Keratinocyte (primary cell): ENCODE data around the gene PGLYRP3. TPM values are rescaled to one million over a fixed set of nuclear protein-coding genes. Genes with fewer than 3 reads are reported as not detected.
"Not testable (repeated sequence)": the region's sequence is repeated elsewhere in the genome, so short reads cannot be mapped to it uniquely, and the experiment has no call there.

ENCODE experiments used
- DNase-seq: peaks from one replicate; pipeline ENCODE4 v3.0.0-alpha.2; 2011; ENCODE audit warnings: low read depth, missing footprints, low spot score
- FAIRE-seq: peaks from 2 replicates; lab custom pipeline; 2011; peaks lifted over from hg19 to GRCh38; lab: Jason Lieb, UNC
- H2AFZ ChIP-seq: 2 replicates; pipeline ENCODE4 v1.6.0; 2012; ENCODE audit warnings: low read length, control low read depth, inconsistent platforms; ENCODE audit not compliant: control insufficient read depth
- H3K27ac ChIP-seq: 2 replicates; pipeline ENCODE4 v1.5.1; 2011; ENCODE audit warnings: low read length; ENCODE audit not compliant: control insufficient read depth, insufficient read depth
- H3K27me3 ChIP-seq: 3 replicates; pipeline ENCODE4 v1.6.0; 2011; ENCODE audit warnings: low read length; ENCODE audit not compliant: control insufficient read depth, insufficient read depth; ENCODE audit errors: extremely low read depth
- H3K36me3 ChIP-seq, 2 experiments: 2 replicates in 1 of 2; 3 replicates in 1 of 2; pipeline ENCODE4 v1.5.1; 2011; ENCODE audit warnings: low read length in 2 of 2, mild to moderate bottlenecking in 1 of 2; ENCODE audit not compliant: control insufficient read depth in 2 of 2, insufficient read depth in 2 of 2; ENCODE audit errors: extremely low read depth in 1 of 2
- H3K4me1 ChIP-seq: 3 replicates; pipeline ENCODE4 v1.5.1; 2011; ENCODE audit warnings: low read length; ENCODE audit not compliant: control insufficient read depth, insufficient read depth; ENCODE audit errors: extremely low read depth
- H3K4me2 ChIP-seq: 3 replicates; pipeline ENCODE4 v1.6.0; 2011; ENCODE audit warnings: low read depth, low read length; ENCODE audit not compliant: control insufficient read depth, insufficient read depth; ENCODE audit errors: extremely low read depth
- H3K4me3 ChIP-seq, 3 experiments: fragments of 200-600 bp in 1 of 3; sonication (generic) in 1 of 3; 2 replicates in 2 of 3; 3 replicates in 1 of 3; pipeline ENCODE4 v1.5.1; 2011 to 2016; ENCODE audit warnings: low read length in 3 of 3, mild to moderate bottlenecking in 3 of 3, control low read depth in 2 of 3, inconsistent platforms in 1 of 3, low read depth in 1 of 3, mixed read lengths in 1 of 3, mixed run types in 1 of 3, moderate library complexity in 1 of 3; ENCODE audit not compliant: control insufficient read depth in 2 of 3, insufficient read depth in 2 of 3; ENCODE audit errors: extremely low read depth in 1 of 3
- H3K79me2 ChIP-seq: 2 replicates; pipeline ENCODE4 v1.6.0; 2012; ENCODE audit warnings: low read length; ENCODE audit not compliant: control insufficient read depth, insufficient read depth
- H3K9ac ChIP-seq: 3 replicates; pipeline ENCODE4 v1.6.0; 2011; ENCODE audit warnings: low read length; ENCODE audit not compliant: control insufficient read depth, insufficient read depth; ENCODE audit errors: extremely low read depth
- H3K9me1 ChIP-seq: 3 replicates; pipeline ENCODE4 v1.6.0; 2011; ENCODE audit warnings: low read length; ENCODE audit not compliant: control insufficient read depth, insufficient read depth; ENCODE audit errors: extremely low read depth
- H3K9me3 ChIP-seq: 2 replicates; pipeline ENCODE4 v1.5.1; 2012; ENCODE audit warnings: low read depth, low read length; ENCODE audit not compliant: control insufficient read depth
- H4K20me1 ChIP-seq: 3 replicates; pipeline ENCODE4 v1.6.0; 2011; ENCODE audit warnings: low read length; ENCODE audit not compliant: control insufficient read depth, insufficient read depth; ENCODE audit errors: extremely low read depth
- dilution Hi-C: fragments of 300-500 bp; cut with MboI; formaldehyde crosslinking; loops from one replicate; pipeline ENCODE4 v1.7.0; 2020; ENCODE audit warnings: low sequenced_read_pairs; ENCODE audit not compliant: extremely low pct_ligation_motif_present
- polyA plus RNA-seq, 5 experiments: library from polyadenylated mRNA; depleted of rRNA in 3 of 5; stranded (reverse) in 3 of 5; stranded (forward) in 1 of 5; unstranded in 1 of 5; fragments of >200 nt; gene quantifications; 1 replicate in 1 of 5; 2 replicates in 3 of 5; 3 replicates in 1 of 5; pipeline versions ENCODE4 v1.2.1 to v1.2.3, GENCODE V29; 2011 to 2012; ENCODE audit warnings: missing spikeins in 2 of 5, low read depth in 1 of 5, low replicate concordance in 1 of 5
- TF ChIP-seq, protein P1 (sequence below), 3 experiments: IDR thresholded peaks in 1 of 3; conservative IDR thresholded peaks in 1 of 3; optimal IDR thresholded peaks in 1 of 3; 2 replicates in 2 of 3; 3 replicates in 1 of 3; pipeline versions ENCODE3 to v1.5.1; 2011; ENCODE audit warnings: low read length in 3 of 3, mild to moderate bottlenecking in 3 of 3, moderate library complexity in 2 of 3, control low read depth in 1 of 3, inconsistent platforms in 1 of 3; ENCODE audit not compliant: insufficient read depth in 2 of 3; ENCODE audit errors: extremely low read depth in 1 of 3

PGLYRP3 gene
- polyA plus RNA-seq, 1 donor (not counting 4 experiments of a cell fraction or from before 2014, with no cell fraction given), result 0.93 TPM

DNA sequence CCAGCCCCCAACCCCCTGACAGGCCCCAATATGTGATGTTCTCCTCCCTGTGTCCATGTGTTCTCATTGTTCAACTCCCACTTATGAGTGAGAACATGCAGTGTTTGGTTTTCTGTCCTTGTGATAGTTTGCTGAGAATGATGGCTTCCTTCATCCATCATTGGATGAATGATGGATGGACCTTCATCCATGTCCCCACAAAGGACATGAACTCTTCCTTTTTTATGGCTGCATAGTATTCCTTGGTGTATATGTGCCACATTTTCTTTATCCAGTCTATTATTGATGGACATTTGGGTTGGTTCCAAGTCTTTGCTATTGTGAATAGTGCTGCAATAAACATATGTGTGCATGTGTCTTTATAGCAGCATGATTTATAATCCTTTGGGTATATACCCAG lies 1.6 kb upstream of the PGLYRP3 start:
- H3K79me2 ChIP-seq, H3K36me3 ChIP-seq, H3K4me3 ChIP-seq, H3K9ac ChIP-seq, H3K27me3 ChIP-seq, H3K9me3 ChIP-seq, H2AFZ ChIP-seq, H4K20me1 ChIP-seq, H3K9me1 ChIP-seq, dilution Hi-C loops, FAIRE-seq, H3K4me1 ChIP-seq, DNase-seq, H3K27ac ChIP-seq, H3K4me2 ChIP-seq: not testable (repeated sequence)

DNA sequence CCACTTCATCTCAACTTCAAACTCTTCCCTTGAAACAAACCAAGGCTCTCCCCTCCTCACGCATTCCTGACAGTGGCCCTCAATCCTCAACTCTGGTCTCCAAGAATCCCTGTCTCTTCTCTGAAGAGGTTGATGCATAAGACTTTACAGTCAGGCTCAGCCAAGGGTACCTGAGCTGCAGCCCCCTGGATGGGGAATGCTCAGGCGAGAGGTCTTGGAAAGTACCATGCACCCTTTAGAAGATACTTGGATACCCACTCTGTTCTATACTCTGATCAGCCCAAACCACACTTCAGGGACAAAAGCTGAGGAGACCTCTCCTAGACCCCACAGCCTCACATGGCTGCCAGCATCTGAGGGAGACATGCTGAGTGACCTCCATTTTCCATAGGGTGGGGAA lies 536 bp upstream of the PGLYRP3 start:
- FAIRE-seq, result no peak

DNA sequence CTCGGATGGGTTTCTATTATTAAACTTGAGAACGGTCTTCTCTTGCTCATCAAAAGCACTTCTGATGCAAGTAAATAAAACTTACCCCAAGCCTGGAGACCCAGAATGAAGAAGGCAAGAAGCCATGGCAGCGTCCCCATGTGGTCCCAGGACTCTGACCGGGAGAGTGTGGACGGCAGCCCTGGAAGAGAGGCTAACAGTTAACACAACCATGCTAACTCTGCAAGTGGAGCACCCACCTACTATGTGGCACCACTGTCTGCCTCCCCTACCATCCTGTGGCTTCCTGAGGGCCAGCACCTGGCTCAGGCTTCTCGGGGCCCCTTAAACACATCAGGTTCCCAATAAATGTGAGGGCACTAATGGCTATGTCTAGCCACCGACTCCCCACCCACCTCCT lies 2.2 kb downstream of the PGLYRP3 start:
- FAIRE-seq, result no peak
- Histone ChIP-seq H3K79me2 (no peaks in the 10 kb centered on the region), H2AFZ (no peak overlapping the region), H3K4me3 (no peak overlapping the region), H3K4me2 (no peak overlapping the region), H3K9ac (no peak overlapping the region), H3K27ac (no peak overlapping the region), H3K4me1 (no peaks in the 10 kb centered on the region), H3K9me1 (no peaks in the 10 kb centered on the region), H3K36me3 (no peaks in the 10 kb centered on the region), H4K20me1 (no peaks in the 10 kb centered on the region), H3K9me3 (no peaks in the 10 kb centered on the region), H3K27me3 (peaks cover 8% of the 10 kb centered on the region)
- dilution Hi-C loops, result no loop called here
- DNase-seq, result no peak
- TF ChIP-seq, protein P1, sequence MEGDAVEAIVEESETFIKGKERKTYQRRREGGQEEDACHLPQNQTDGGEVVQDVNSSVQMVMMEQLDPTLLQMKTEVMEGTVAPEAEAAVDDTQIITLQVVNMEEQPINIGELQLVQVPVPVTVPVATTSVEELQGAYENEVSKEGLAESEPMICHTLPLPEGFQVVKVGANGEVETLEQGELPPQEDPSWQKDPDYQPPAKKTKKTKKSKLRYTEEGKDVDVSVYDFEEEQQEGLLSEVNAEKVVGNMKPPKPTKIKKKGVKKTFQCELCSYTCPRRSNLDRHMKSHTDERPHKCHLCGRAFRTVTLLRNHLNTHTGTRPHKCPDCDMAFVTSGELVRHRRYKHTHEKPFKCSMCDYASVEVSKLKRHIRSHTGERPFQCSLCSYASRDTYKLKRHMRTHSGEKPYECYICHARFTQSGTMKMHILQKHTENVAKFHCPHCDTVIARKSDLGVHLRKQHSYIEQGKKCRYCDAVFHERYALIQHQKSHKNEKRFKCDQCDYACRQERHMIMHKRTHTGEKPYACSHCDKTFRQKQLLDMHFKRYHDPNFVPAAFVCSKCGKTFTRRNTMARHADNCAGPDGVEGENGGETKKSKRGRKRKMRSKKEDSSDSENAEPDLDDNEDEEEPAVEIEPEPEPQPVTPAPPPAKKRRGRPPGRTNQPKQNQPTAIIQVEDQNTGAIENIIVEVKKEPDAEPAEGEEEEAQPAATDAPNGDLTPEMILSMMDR (optimal IDR thresholded peaks at IDR 0.05 in 1 of 3, IDR thresholded peaks at IDR 0.05 in 1 of 3, conservative IDR thresholded peaks at IDR 0.05 in 1 of 3; ENCODE audit: extremely low read depth in 1 of 3, insufficient read depth in 2 of 3, low read length in 3 of 3), result no peak

More for the DNA sequence above, 536 bp upstream of the PGLYRP3 start:
- no peaks in the 10 kb centered on the region for H3K9me1 ChIP-seq
- no peaks in the 10 kb centered on the region for H3K27me3 ChIP-seq
- no peaks in the 10 kb centered on the region for H3K36me3 ChIP-seq
- TF ChIP-seq, protein P1 (optimal IDR thresholded peaks at IDR 0.05 in 1 of 3, IDR thresholded peaks at IDR 0.05 in 1 of 3, conservative IDR thresholded peaks at IDR 0.05 in 1 of 3; ENCODE audit: extremely low read depth in 1 of 3, insufficient read depth in 2 of 3, low read length in 3 of 3), result no peak
- no peaks in the 10 kb centered on the region for H3K4me1 ChIP-seq
- no peak overlapping the region for H3K27ac ChIP-seq
- H3K9me3 ChIP-seq, result no peaks in the 10 kb centered on the region
- no peak overlapping the region for H3K4me2 ChIP-seq
- dilution Hi-C loops, result no loop called here
- no peak overlapping the region for H3K9ac ChIP-seq
- H3K79me2 ChIP-seq, result no peaks in the 10 kb centered on the region
- DNase-seq, result no peak
- H3K4me3 ChIP-seq, result no peak overlapping the region
- no peak overlapping the region for H2AFZ ChIP-seq
- H4K20me1 ChIP-seq, result no peaks in the 10 kb centered on the region
